HepG2 (cell line): ENCODE results near the gene CCDC73. TPM values are rescaled to one million over a fixed set of nuclear protein-coding genes. Genes with fewer than 3 reads are reported as not detected.

Source experiments
- ATRX ChIP-seq: sonication (generic); formaldehyde crosslinking; IDR thresholded peaks from 2 replicates; pipeline ENCODE4 v1.4.0; 2020; ENCODE audit warnings: missing genetic modification reagents, borderline replicate concordance
- DMAP1 ChIP-seq: IDR thresholded peaks from 2 replicates; pipeline ENCODE4 v1.6.1; 2016
- GLI4 ChIP-seq: sonication (generic); formaldehyde crosslinking; IDR thresholded peaks from 2 replicates; pipeline ENCODE4 v1.5.1; 2020; ENCODE audit warnings: missing genetic modification reagents, mild to moderate bottlenecking, moderate library complexity, borderline replicate concordance
- GMEB2 ChIP-seq: IDR thresholded peaks from 2 replicates; pipeline ENCODE4 v1.6.1; 2016; ENCODE audit warnings: missing biosample characterization, missing genetic modification reagents, low read depth
- HOXA3 ChIP-seq: sonication (generic); formaldehyde crosslinking; IDR thresholded peaks from 2 replicates; pipeline ENCODE4 v1.5.0; 2020; ENCODE audit warnings: missing genetic modification reagents
- MTF2 ChIP-seq: sonication (generic); formaldehyde crosslinking; IDR thresholded peaks from 2 replicates; pipeline ENCODE4 v1.5.0; 2020; ENCODE audit warnings: missing genetic modification reagents, borderline replicate concordance
- NBN ChIP-seq: fragments of 450-650 bp; conservative IDR thresholded peaks from 2 replicates; pipeline ENCODE4 v1.6.1; 2017
- NCOR1 ChIP-seq: fragments of 200-600 bp; sonication (generic); IDR thresholded peaks from 2 replicates; pipeline ENCODE4 v1.7.0; 2017; ENCODE audit warnings: antibody characterized with exemption, low read length, borderline replicate concordance
- NR2F6 ChIP-seq, 2 experiments: IDR thresholded peaks; 2 replicates each; pipeline ENCODE4 v1.6.1; 2016; ENCODE audit warnings: antibody characterized with exemption in 1 of 2, mild to moderate bottlenecking in 1 of 2
- POLR2AphosphoS5 ChIP-seq: IDR thresholded peaks from 2 replicates; pipeline ENCODE4 v1.6.1; 2012; ENCODE audit warnings: low read depth, low read length
- PRMT3 ChIP-seq: sonication (generic); formaldehyde crosslinking; IDR thresholded peaks from 2 replicates; pipeline ENCODE4 v1.8.1; 2022; ENCODE audit warnings: low read depth, mild to moderate bottlenecking, moderate library complexity, missing genetic modification reagents, borderline replicate concordance
- SKIL ChIP-seq: sonication (generic); formaldehyde crosslinking; IDR thresholded peaks from 2 replicates; pipeline ENCODE4 v1.8.0; 2022; ENCODE audit warnings: missing genetic modification reagents, mild to moderate bottlenecking, moderate library complexity, borderline replicate concordance
- SMYD3 ChIP-seq: sonication (generic); formaldehyde crosslinking; IDR thresholded peaks from 2 replicates; pipeline ENCODE4 v1.8.1; 2023; ENCODE audit warnings: mild to moderate bottlenecking, missing genetic modification reagents
- TAF1 ChIP-seq: sonication (generic); formaldehyde crosslinking; IDR thresholded peaks from 2 replicates; pipeline ENCODE4 v1.4.0; 2020; ENCODE audit warnings: missing genetic modification reagents
- TFDP1 ChIP-seq: IDR thresholded peaks from 2 replicates; pipeline ENCODE4 v1.6.1; 2016; ENCODE audit warnings: missing compliant biosample characterization, missing genetic modification reagents, borderline replicate concordance
- TOE1 ChIP-seq: sonication (generic); formaldehyde crosslinking; IDR thresholded peaks from 2 replicates; pipeline ENCODE4 v1.4.0; 2020; ENCODE audit warnings: mild to moderate bottlenecking, missing genetic modification reagents
- ZBTB1 ChIP-seq: sonication (generic); formaldehyde crosslinking; IDR thresholded peaks from 2 replicates; pipeline ENCODE4 v1.4.0; 2020; ENCODE audit warnings: missing genetic modification reagents, borderline replicate concordance
- ZNF136 ChIP-seq: sonication (generic); formaldehyde crosslinking; IDR thresholded peaks from 2 replicates; pipeline ENCODE4 v1.8.1; 2022; ENCODE audit warnings: low read depth, mild to moderate bottlenecking, moderate library complexity, missing genetic modification reagents
- ZNF343 ChIP-seq: sonication (generic); formaldehyde crosslinking; IDR thresholded peaks from 2 replicates; pipeline ENCODE4 v1.4.0; 2020; ENCODE audit warnings: mild to moderate bottlenecking, missing genetic modification reagents
- ZNF512 ChIP-seq: sonication (generic); formaldehyde crosslinking; IDR thresholded peaks from 2 replicates; pipeline ENCODE4 v1.4.0; 2020; ENCODE audit warnings: mild to moderate bottlenecking, missing genetic modification reagents
- ZNF547 ChIP-seq: sonication (generic); formaldehyde crosslinking; IDR thresholded peaks from 2 replicates; pipeline ENCODE4 v1.5.1; 2020; ENCODE audit warnings: mild to moderate bottlenecking, missing genetic modification reagents
- ZNF549 ChIP-seq: sonication (generic); formaldehyde crosslinking; IDR thresholded peaks from 2 replicates; pipeline ENCODE4 v1.5.0; 2020; ENCODE audit warnings: missing genetic modification reagents
- ZNF563 ChIP-seq: sonication (generic); formaldehyde crosslinking; IDR thresholded peaks from 2 replicates; pipeline ENCODE4 v1.8.0; 2022; ENCODE audit warnings: mild to moderate bottlenecking, moderate library complexity, missing genetic modification reagents
- ZNF790 ChIP-seq: sonication (generic); formaldehyde crosslinking; IDR thresholded peaks from 2 replicates; pipeline ENCODE4 v1.8.0; 2022; ENCODE audit warnings: missing genetic modification reagents, mild to moderate bottlenecking, borderline replicate concordance
- polyA plus RNA-seq, 8 experiments: library from polyadenylated mRNA; depleted of rRNA in 3 of 8; stranded (reverse) in 7 of 8; unstranded in 1 of 8; fragments of >200 nt; fragmentation: Illumina TruSeq in 4 of 8; extraction: Trizol in 4 of 8; gene quantifications; 2 replicates each; pipeline versions ENCODE4 v1.2.1 to v1.2.3, GENCODE V29; 2011 to 2016; ENCODE audit warnings: low read depth in 4 of 8, missing spikeins in 1 of 8, mixed read lengths in 1 of 8; ENCODE audit not compliant: insufficient read depth in 1 of 8
- total RNA-seq, 5 experiments: library from RNA; depleted of rRNA; stranded (reverse); fragments of >200 nt; fragmentation: Illumina TruSeq; extraction: Trizol; gene quantifications; 2 replicates each; pipeline ENCODE4 v1.2.3, GENCODE V29; 2016; ENCODE audit warnings: low read depth in 1 of 5

CCDC73 gene
- total and polyA plus RNA-seq, 2 of the 13 experiments (the other 11 are each of a cell fraction or from before 2014, with no cell fraction given) = 0.01 to 0.11 TPM

GRCh38 chr11:32583459-32584271, 210.8 kb downstream of the CCDC73 start, which contains the start of gene EIF3M (continued):
- TF ChIP-seq ATRX (no peak), ZNF343 (CRISPR knock-in tag) (0 out of 2 replicates have a peak, but pooled peaks have one; percentile 61), SMYD3 (CRISPR knock-in tag) (peak; percentile 74; the same call in 1 of the 2 replicates), DMAP1 (CRISPR knock-in tag) (peak; percentile 98), ZNF549 (CRISPR knock-in tag) (peak; percentile 83; the same call in 1 of the 2 replicates), GMEB2 (CRISPR knock-in tag) (peak; percentile 83), SKIL (CRISPR knock-in tag) (no peak), ZNF136 (CRISPR knock-in tag) (no peak), ZNF512 (CRISPR knock-in tag) (no peak), HOXA3 (peak; percentile 96), ZBTB1 (CRISPR knock-in tag) (no peak), MTF2 (peak; percentile 98), TFDP1 (peak; percentile 77; the same call in 1 of the 2 replicates), NCOR1 (no peak), TOE1 (no peak), ZNF790 (peak; percentile 80; the same call in 1 of the 2 replicates), POLR2AphosphoS5 (peak; percentile 86), GLI4 (CRISPR knock-in tag) (0 out of 2 replicates have a peak, but pooled peaks have one; percentile 79), ZNF563 (peak; percentile 87), ZNF547 (CRISPR knock-in tag) (0 out of 2 replicates have a peak, but pooled peaks have one; percentile 77), TAF1 (CRISPR knock-in tag) (peak; percentile 96), PRMT3 (CRISPR knock-in tag) (no peak), NBN (no peak), NR2F6 (IDR thresholded peaks at IDR 0.05) (no peak), NR2F6 (CRISPR knock-in tag; IDR thresholded peaks at IDR 0.05) (no peak)
